Endothelial cell of umbilical vein (primary cell): ENCODE measurements around the gene TEX101. TPM values are rescaled to one million over a fixed set of nuclear protein-coding genes. Genes with fewer than 3 reads are reported as not detected.

Experiments
- BruUV-seq: library from RNA; stranded (reverse); fragments of 400-500 nt; replicated peaks from 2 replicates; lab custom pipeline; 2021; lab: Mats Ljungman, UMichigan
- CTCF ChIA-PET: fragments of 300-600, 350-600 bp; sonication (Branson Sonifier 250); formaldehyde crosslinking; loops from one replicate; lab custom pipeline; 2021; ENCODE audit warnings: antibody characterized with exemption, inconsistent platforms; lab: Charles Lee
- POLR2A ChIA-PET: fragments of 300-600, 350-600 bp; sonication (Branson Sonifier 250); formaldehyde crosslinking; loops from one replicate; lab custom pipeline; 2021; ENCODE audit warnings: antibody characterized with exemption, inconsistent platforms; lab: Charles Lee
- DNase-seq: peaks from one replicate; pipeline ENCODE4 v3.0.0-alpha.2; 2011; ENCODE audit warnings: low read depth, low spot score
- FAIRE-seq: peaks from 2 replicates; lab custom pipeline; 2011; peaks lifted over from hg19 to GRCh38; lab: Jason Lieb, UNC
- H2AFZ ChIP-seq: 2 replicates; pipeline ENCODE4 v1.6.0; 2012; ENCODE audit warnings: low read depth, low read length, control low read depth, inconsistent platforms
- H3K27ac ChIP-seq: 2 replicates; pipeline ENCODE4 v1.5.1; 2011; ENCODE audit warnings: low read depth, mild to moderate bottlenecking, control low read depth, low read length, moderate library complexity; ENCODE audit not compliant: insufficient read depth
- H3K27me3 ChIP-seq, 2 experiments: 2 replicates each; pipeline versions ENCODE4 v1.6.0 to v1.6.1; 2011; ENCODE audit warnings: low read length in 2 of 2, mixed read lengths in 1 of 2; ENCODE audit not compliant: control insufficient read depth in 2 of 2, insufficient read depth in 2 of 2
- H3K36me3 ChIP-seq, 2 experiments: 2 replicates in 1 of 2; 3 replicates in 1 of 2; pipeline ENCODE4 v1.5.1; 2011; ENCODE audit warnings: low read length in 2 of 2, mild to moderate bottlenecking in 1 of 2, moderate library complexity in 1 of 2; ENCODE audit not compliant: control insufficient read depth in 2 of 2, insufficient read depth in 2 of 2; ENCODE audit errors: extremely low read depth in 1 of 2
- H3K4me1 ChIP-seq: 3 replicates; pipeline ENCODE4 v1.5.1; 2011; ENCODE audit warnings: mild to moderate bottlenecking, low read length; ENCODE audit not compliant: control insufficient read depth, insufficient read depth; ENCODE audit errors: extremely low read depth
- H3K4me2 ChIP-seq: 2 replicates; pipeline ENCODE4 v1.6.1; 2011; ENCODE audit warnings: low read length, control low read depth, mixed read lengths; ENCODE audit not compliant: insufficient read depth
- H3K4me3 ChIP-seq, 3 experiments: fragments of 200-600 bp in 1 of 3; sonication (generic), shearing (Covaris generic) in 1 of 3; replicated peaks in 1 of 3; 2 replicates each; pipeline ENCODE4 v1.5.1; 2011 to 2016; ENCODE audit warnings: control low read depth in 3 of 3, low read length in 3 of 3, mild to moderate bottlenecking in 2 of 3, inconsistent platforms in 1 of 3, low read depth in 1 of 3, moderate library complexity in 1 of 3; ENCODE audit not compliant: insufficient read depth in 1 of 3
- H3K79me2 ChIP-seq: 2 replicates; pipeline ENCODE4 v1.6.0; 2012; ENCODE audit warnings: low read length, inconsistent platforms; ENCODE audit not compliant: control insufficient read depth, insufficient read depth
- H3K9ac ChIP-seq: replicated peaks from 2 replicates; pipeline ENCODE3; 2011; ENCODE audit warnings: low read length, control low read depth; ENCODE audit not compliant: insufficient read depth; ENCODE audit errors: extremely low read depth
- H3K9me1 ChIP-seq: replicated peaks from 3 replicates; pipeline ENCODE4 v1.6.0; 2011; ENCODE audit warnings: mild to moderate bottlenecking, low read length; ENCODE audit not compliant: control insufficient read depth, insufficient read depth; ENCODE audit errors: extremely low read depth
- H3K9me3 ChIP-seq: replicated peaks from 2 replicates; pipeline ENCODE4 v1.5.1; 2012; ENCODE audit warnings: low read length, inconsistent platforms; ENCODE audit not compliant: control insufficient read depth, insufficient read depth
- H4K20me1 ChIP-seq: replicated peaks from 2 replicates; pipeline ENCODE3; 2011; ENCODE audit warnings: mild to moderate bottlenecking, low read length; ENCODE audit not compliant: control insufficient read depth, insufficient read depth; ENCODE audit errors: extremely low read depth
- EZH2 ChIP-seq: IDR thresholded peaks from 2 replicates; pipeline ENCODE4 v1.6.1; 2012; ENCODE audit warnings: borderline replicate concordance, low read depth, mild to moderate bottlenecking, moderate library complexity, low read length, inconsistent platforms; ENCODE audit not compliant: severe bottlenecking
- FOS ChIP-seq: IDR thresholded peaks from 2 replicates; pipeline ENCODE4 v1.6.1; 2011; ENCODE audit warnings: mild to moderate bottlenecking, low read length, moderate library complexity, borderline replicate concordance; ENCODE audit not compliant: insufficient read depth
- GATA2 ChIP-seq: IDR thresholded peaks from 2 replicates; pipeline ENCODE4 v1.7.0; 2011; ENCODE audit warnings: low read depth, mild to moderate bottlenecking, moderate library complexity, mixed read lengths, low read length; ENCODE audit not compliant: insufficient read length, insufficient read depth
- JUN ChIP-seq: IDR thresholded peaks from 2 replicates; pipeline ENCODE4 v1.6.1; 2011; ENCODE audit warnings: borderline replicate concordance, low read depth; ENCODE audit not compliant: insufficient read length, insufficient read depth
- MYC ChIP-seq: IDR thresholded peaks from one replicate; pipeline ENCODE4 v1.6.1; 2011; ENCODE audit warnings: mild to moderate bottlenecking, low read depth, low read length
- POLR2A ChIP-seq: IDR thresholded peaks from 2 replicates; pipeline ENCODE4 v1.6.1; 2012; ENCODE audit warnings: low read depth, mild to moderate bottlenecking, control low read depth, low read length
- POLR2AphosphoS5 ChIP-seq: IDR thresholded peaks from 2 replicates; pipeline ENCODE4 v1.6.1; 2012; ENCODE audit warnings: low read depth, mild to moderate bottlenecking, control low read depth, low read length, moderate library complexity; ENCODE audit not compliant: insufficient read depth
- dilution Hi-C: fragments of 300-500 bp; cut with MboI; formaldehyde crosslinking; loops from one replicate; pipeline ENCODE4 v1.15.0; 2019; ENCODE audit warnings: low sequenced_read_pairs; ENCODE audit not compliant: extremely low pct_ligation_motif_present
- intact Hi-C: fragments of 100-400 bp; cut with micrococcal nuclease; formaldehyde crosslinking; loops from one replicate; pipeline ENCODE4 v1.10.0; 2022
- polyA plus RNA-seq, 4 experiments: library from polyadenylated mRNA; depleted of rRNA in 3 of 4; stranded (reverse) in 3 of 4; unstranded in 1 of 4; fragments of >200 nt; gene quantifications; 2 replicates each; pipeline versions ENCODE4 v1.2.1 to v1.2.3, GENCODE V29; 2011 to 2012; ENCODE audit warnings: missing spikeins in 1 of 4
- total RNA-seq: library from RNA; stranded (reverse); gene quantifications from 2 replicates; pipeline ENCODE4 v1.2.3, GENCODE V29; 2021
- TF ChIP-seq, protein P1 (sequence below), 2 donors: IDR thresholded peaks; 1 replicate in 1 of 2; 2 replicates in 1 of 2; pipeline ENCODE4 v1.5.1; 2011; ENCODE audit warnings: low read length in 2 of 2, mild to moderate bottlenecking in 2 of 2, moderate library complexity in 2 of 2, control low read depth in 1 of 2, inconsistent platforms in 1 of 2, low read depth in 1 of 2; ENCODE audit not compliant: insufficient read depth in 1 of 2; ENCODE audit errors: extremely low read depth in 1 of 2
- TF ChIP-seq, protein P2 (sequence below): IDR thresholded peaks from 2 replicates; pipeline ENCODE4 v1.6.1; 2011; ENCODE audit not compliant: insufficient read depth, insufficient read length

Gene TEX101
- total and polyA plus RNA-seq, 2 donors (not counting 3 experiments of a cell fraction or from before 2014, with no cell fraction given), result not detected

DNA sequence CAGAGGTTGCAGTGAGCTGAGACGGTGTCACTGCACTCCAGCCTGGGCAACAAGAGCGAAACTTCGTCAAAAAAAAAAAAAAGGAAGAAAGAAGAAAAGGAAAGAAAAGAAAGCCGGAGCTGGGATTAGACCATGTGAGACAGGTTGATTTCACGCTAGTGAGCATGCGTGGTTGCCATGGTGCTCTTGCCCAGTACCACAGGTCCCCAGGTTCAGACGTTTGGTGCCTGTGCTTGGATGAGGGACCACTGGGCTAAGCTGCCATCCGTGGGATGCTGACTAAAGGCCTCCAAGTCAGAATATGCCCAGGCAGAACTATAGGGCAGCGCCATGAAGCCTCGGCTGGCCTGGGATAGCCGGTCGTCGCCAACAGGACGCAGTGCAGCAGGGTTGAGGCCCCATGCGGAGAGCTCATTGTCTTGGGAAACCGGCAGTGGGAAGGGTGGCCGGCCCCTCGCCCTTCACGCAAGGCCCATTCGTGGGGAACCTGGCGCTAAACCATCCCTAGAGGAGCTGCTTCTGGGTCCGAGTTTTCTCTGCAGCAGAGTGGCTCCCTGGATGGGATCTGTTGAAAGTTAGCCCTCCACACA lies 7.2 kb upstream of the TEX101 start:
- no TSS peak for BruUV-seq
- CTCF ChIA-PET, result interaction anchor here (0.7 kb wide), 1 partner anchor 66 kb away, joined by 3 read pairs; no protein-coding TSS in a partner anchor
- intact Hi-C loops, result no loop called here

DNA sequence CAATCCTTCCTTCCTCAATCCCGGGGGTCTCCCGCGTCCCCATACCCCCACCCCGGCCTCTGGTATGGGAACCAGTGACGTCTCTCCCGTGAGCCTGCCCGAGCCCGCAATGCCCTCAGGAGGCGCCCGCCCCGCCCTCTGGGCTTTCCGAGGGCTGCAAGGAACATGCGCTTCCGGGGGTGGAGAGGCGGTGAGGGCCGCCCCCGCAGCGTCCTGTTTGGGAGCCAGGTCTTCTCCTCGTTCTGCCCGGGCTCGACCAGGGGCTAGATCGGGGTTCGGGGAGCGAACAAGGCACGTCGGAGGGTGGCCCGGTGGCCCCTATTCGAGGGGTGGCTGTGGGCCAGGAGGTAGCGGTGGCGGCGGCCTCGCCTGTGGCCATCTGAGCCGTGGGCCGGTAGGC lies 6.6 kb upstream of the TEX101 start:
- ChIA-PET POLR2A (no interaction called here), CTCF (no interaction called here)
- BruUV-seq, result no TSS peak
- TF ChIP-seq, protein P1, sequence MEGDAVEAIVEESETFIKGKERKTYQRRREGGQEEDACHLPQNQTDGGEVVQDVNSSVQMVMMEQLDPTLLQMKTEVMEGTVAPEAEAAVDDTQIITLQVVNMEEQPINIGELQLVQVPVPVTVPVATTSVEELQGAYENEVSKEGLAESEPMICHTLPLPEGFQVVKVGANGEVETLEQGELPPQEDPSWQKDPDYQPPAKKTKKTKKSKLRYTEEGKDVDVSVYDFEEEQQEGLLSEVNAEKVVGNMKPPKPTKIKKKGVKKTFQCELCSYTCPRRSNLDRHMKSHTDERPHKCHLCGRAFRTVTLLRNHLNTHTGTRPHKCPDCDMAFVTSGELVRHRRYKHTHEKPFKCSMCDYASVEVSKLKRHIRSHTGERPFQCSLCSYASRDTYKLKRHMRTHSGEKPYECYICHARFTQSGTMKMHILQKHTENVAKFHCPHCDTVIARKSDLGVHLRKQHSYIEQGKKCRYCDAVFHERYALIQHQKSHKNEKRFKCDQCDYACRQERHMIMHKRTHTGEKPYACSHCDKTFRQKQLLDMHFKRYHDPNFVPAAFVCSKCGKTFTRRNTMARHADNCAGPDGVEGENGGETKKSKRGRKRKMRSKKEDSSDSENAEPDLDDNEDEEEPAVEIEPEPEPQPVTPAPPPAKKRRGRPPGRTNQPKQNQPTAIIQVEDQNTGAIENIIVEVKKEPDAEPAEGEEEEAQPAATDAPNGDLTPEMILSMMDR (IDR thresholded peaks at IDR 0.05; ENCODE audit: extremely low read depth in 1 of 2, insufficient read depth in 1 of 2, low read depth in 1 of 2, low read length in 2 of 2), result no peak
- TF ChIP-seq, protein P2, sequence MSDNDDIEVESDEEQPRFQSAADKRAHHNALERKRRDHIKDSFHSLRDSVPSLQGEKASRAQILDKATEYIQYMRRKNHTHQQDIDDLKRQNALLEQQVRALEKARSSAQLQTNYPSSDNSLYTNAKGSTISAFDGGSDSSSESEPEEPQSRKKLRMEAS, result no peak
- TF ChIP-seq GATA2 (no peak), POLR2AphosphoS5 (no peak), POLR2A (no peak), EZH2 (no peak), FOS (no peak), JUN (no peak), MYC (no peak)
- Histone ChIP-seq H3K27me3 (no peaks in the 10 kb centered on the region), H4K20me1 (no peaks in the 10 kb centered on the region), H2AFZ (no peak overlapping the region), H3K79me2 (no peaks in the 10 kb centered on the region), H3K9me3 (no peaks in the 10 kb centered on the region), H3K36me3 (no peaks in the 10 kb centered on the region), H3K4me3 (no peak overlapping the region), H3K4me2 (no peak overlapping the region), H3K9ac (no peak overlapping the region), H3K27ac (no peak overlapping the region), H3K9me1 (no peaks in the 10 kb centered on the region), H3K4me1 (no peaks in the 10 kb centered on the region)
- dilution Hi-C loops, result no loop called here
- DNase-seq (no peak), FAIRE-seq (no peak)
- intact Hi-C loops, result no loop called here

More for the DNA sequence above, 7.2 kb upstream of the TEX101 start:
- no peaks in the 10 kb centered on the region for H3K36me3 ChIP-seq
- H3K9me3 ChIP-seq, result no peaks in the 10 kb centered on the region
- no peak for FAIRE-seq
- TF ChIP-seq MYC (no peak), POLR2A (no peak), FOS (no peak)
- no peaks in the 10 kb centered on the region for H4K20me1 ChIP-seq
- POLR2A ChIA-PET, result no interaction called here
- dilution Hi-C loops, result no loop called here
- no peaks in the 10 kb centered on the region for H3K4me1 ChIP-seq
- H3K4me2 ChIP-seq, result no peak overlapping the region
- H2AFZ ChIP-seq, result no peak overlapping the region
- H3K9ac ChIP-seq, result no peak overlapping the region
- H3K27ac ChIP-seq, result no peak overlapping the region
- DNase-seq, result no peak
- no peaks in the 10 kb centered on the region for H3K79me2 ChIP-seq
- no peaks in the 10 kb centered on the region for H3K27me3 ChIP-seq
- no peak overlapping the region for H3K4me3 ChIP-seq
- no peaks in the 10 kb centered on the region for H3K9me1 ChIP-seq
